Osteoblast (primary cell): ENCODE data around the gene WASF2. TPM values are rescaled to one million over a fixed set of nuclear protein-coding genes. Genes with fewer than 3 reads are reported as not detected.
"Not testable (repeated sequence)": the region's sequence is repeated elsewhere in the genome, so short reads cannot be mapped to it uniquely, and the experiment has no call there.

Experiments
- DNase-seq: peaks from one replicate; pipeline ENCODE4 v3.0.0; 2011; ENCODE audit warnings: low spot score, mixed read lengths; ENCODE audit not compliant: insufficient read length; ENCODE audit errors: missing footprints
- H2AFZ ChIP-seq: 2 replicates; pipeline ENCODE4 v1.6.0; 2011; ENCODE audit warnings: mild to moderate bottlenecking, low read length
- H3K27ac ChIP-seq: 2 replicates; pipeline ENCODE4 v1.5.1; 2011; ENCODE audit warnings: mild to moderate bottlenecking, low read depth, low read length, moderate library complexity
- H3K27me3 ChIP-seq: 2 replicates; pipeline ENCODE4 v1.6.0; 2012; ENCODE audit warnings: mild to moderate bottlenecking, control low read depth, inconsistent platforms, low read length, moderate library complexity; ENCODE audit not compliant: insufficient read depth
- H3K36me3 ChIP-seq: 2 replicates; pipeline ENCODE4 v1.5.1; 2011; ENCODE audit warnings: mild to moderate bottlenecking, low read length, control low read depth, moderate library complexity; ENCODE audit not compliant: insufficient read depth
- H3K4me1 ChIP-seq: 2 replicates; pipeline ENCODE4 v1.5.1; 2011; ENCODE audit warnings: mild to moderate bottlenecking, low read length, control low read depth, moderate library complexity; ENCODE audit not compliant: insufficient read depth
- H3K4me2 ChIP-seq: 2 replicates; pipeline ENCODE4 v1.6.0; 2011; ENCODE audit warnings: mild to moderate bottlenecking, low read length; ENCODE audit not compliant: insufficient read depth
- H3K4me3 ChIP-seq: fragments of 200-600 bp; sonication (generic); 3 replicates; pipeline ENCODE4 v1.5.1; 2012; ENCODE audit warnings: mild to moderate bottlenecking, low read length, inconsistent platforms; ENCODE audit not compliant: insufficient read depth
- H3K79me2 ChIP-seq: 2 replicates; pipeline ENCODE4 v1.6.0; 2012; ENCODE audit warnings: mild to moderate bottlenecking, low read length, control low read depth, inconsistent platforms; ENCODE audit not compliant: insufficient read depth
- H3K9me3 ChIP-seq: 2 replicates; pipeline ENCODE4 v1.5.1; 2011; ENCODE audit warnings: low read depth, low read length, control low read depth
- H4K20me1 ChIP-seq: 2 replicates; pipeline ENCODE4 v1.6.0; 2012; ENCODE audit warnings: mild to moderate bottlenecking, low read length, control low read depth; ENCODE audit not compliant: insufficient read depth
- CTCF ChIP-seq: IDR thresholded peaks from 2 replicates; pipeline ENCODE4 v1.5.1; 2011; ENCODE audit warnings: mild to moderate bottlenecking, low read depth, low read length, moderate library complexity; ENCODE audit errors: extremely low read depth
- total RNA-seq: library from RNA; depleted of rRNA; stranded (reverse); fragments of >200 nt; gene quantifications from 2 replicates; pipeline ENCODE4 v1.2.3, GENCODE V29; 2012

WASF2 gene
- total RNA-seq, 1 donor: 24.6 TPM

- H3K36me3 ChIP-seq: peaks cover 12% of the 10 kb centered on the region
- no peak for TF ChIP-seq CTCF
- no peak overlapping the region for H3K4me3 ChIP-seq
- H2AFZ ChIP-seq: no peak overlapping the region
- no peak for DNase-seq
- no peaks in the 10 kb centered on the region for H3K9me3 ChIP-seq
- H3K27me3 ChIP-seq: no peaks in the 10 kb centered on the region
- peaks cover 98% of the 10 kb centered on the region for H3K79me2 ChIP-seq
- H3K4me2 ChIP-seq: no peak overlapping the region
- peaks cover 31% of the 10 kb centered on the region for H4K20me1 ChIP-seq
- no peaks in the 10 kb centered on the region for H3K4me1 ChIP-seq
- no peak overlapping the region for H3K27ac ChIP-seq
These were observed 24.9 kb downstream of the WASF2 start for GRCh38 chr1:27464926-27465647.

- H3K4me1 ChIP-seq, DNase-seq: not testable (repeated sequence)
These were observed 26.1 kb downstream of the WASF2 start for GRCh38 chr1:27463916-27464315.

GRCh38 chr1:27458521-27458920 is 31.4 kb downstream of the WASF2 start:
- H3K27me3 ChIP-seq, DNase-seq, H3K4me2 ChIP-seq, H3K4me1 ChIP-seq, H3K9me3 ChIP-seq, H3K27ac ChIP-seq, H2AFZ ChIP-seq, H3K4me3 ChIP-seq, H3K36me3 ChIP-seq: not testable (repeated sequence)
- peaks cover 37% of the 10 kb centered on the region for H4K20me1 ChIP-seq
- H3K79me2 ChIP-seq: peaks cover 92% of the 10 kb centered on the region

More at GRCh38 chr1:27463916-27464315, 26.1 kb downstream of the WASF2 start:
- Histone ChIP-seq H3K36me3 (peaks cover 12% of the 10 kb centered on the region), H4K20me1 (peaks cover 35% of the 10 kb centered on the region), H3K79me2 (peaks cover 96% of the 10 kb centered on the region)
- H3K4me3 ChIP-seq, H2AFZ ChIP-seq, H3K27ac ChIP-seq, H3K4me2 ChIP-seq, H3K27me3 ChIP-seq, H3K9me3 ChIP-seq: not testable (repeated sequence)

- Histone ChIP-seq H3K4me3 (no peak overlapping the region), H4K20me1 (peaks cover 39% of the 10 kb centered on the region), H3K27ac (no peak overlapping the region), H3K27me3 (no peaks in the 10 kb centered on the region), H3K36me3 (no peaks in the 10 kb centered on the region), H2AFZ (no peak overlapping the region), H3K9me3 (no peaks in the 10 kb centered on the region), H3K79me2 (peaks cover 87% of the 10 kb centered on the region), H3K4me2 (no peak overlapping the region), H3K4me1 (peaks cover 3% of the 10 kb centered on the region)
- no peak for TF ChIP-seq CTCF
- DNase-seq: no peak
These were observed 34.7 kb downstream of the WASF2 start for GRCh38 chr1:27455139-27455811.

- no peaks in the 10 kb centered on the region for H3K9me3 ChIP-seq
- H3K4me3 ChIP-seq: no peak overlapping the region
- H3K4me2 ChIP-seq: no peak overlapping the region
- no peak overlapping the region for H2AFZ ChIP-seq
- H4K20me1 ChIP-seq: peaks cover 33% of the 10 kb centered on the region
- no peak overlapping the region for H3K27ac ChIP-seq
- DNase-seq: no peak
- H3K79me2 ChIP-seq: peaks cover 86% of the 10 kb centered on the region
- TF ChIP-seq CTCF: no peak
- no peaks in the 10 kb centered on the region for H3K27me3 ChIP-seq
- H3K4me1 ChIP-seq: peaks cover 3% of the 10 kb centered on the region
- H3K36me3 ChIP-seq: no peaks in the 10 kb centered on the region
These were observed 35.4 kb downstream of the WASF2 start for GRCh38 chr1:27454610-27455009.
